ENCODE measurements around the gene POLA1.

DNA sequence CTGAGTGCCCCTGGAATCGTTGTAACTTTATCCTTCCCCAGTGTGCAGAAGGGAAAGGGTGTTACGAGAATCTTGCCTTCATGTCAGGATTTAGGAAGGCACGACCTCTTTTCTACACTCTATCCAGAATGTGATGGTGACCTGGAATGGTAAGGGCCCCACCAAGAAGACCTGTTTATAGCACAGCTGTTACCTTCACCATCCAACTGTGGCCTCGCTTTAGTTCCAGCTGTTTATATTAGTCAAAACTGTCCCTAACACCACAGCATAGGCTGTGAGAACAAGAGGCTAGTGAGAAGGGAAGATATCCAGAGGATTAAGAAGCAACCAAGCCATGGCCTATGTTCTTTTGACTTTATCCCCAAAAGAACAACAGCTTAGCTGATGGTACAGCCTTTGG lies 294.0 kb downstream of the POLA1 start:
- TF ChIP-seq, protein P1, sequence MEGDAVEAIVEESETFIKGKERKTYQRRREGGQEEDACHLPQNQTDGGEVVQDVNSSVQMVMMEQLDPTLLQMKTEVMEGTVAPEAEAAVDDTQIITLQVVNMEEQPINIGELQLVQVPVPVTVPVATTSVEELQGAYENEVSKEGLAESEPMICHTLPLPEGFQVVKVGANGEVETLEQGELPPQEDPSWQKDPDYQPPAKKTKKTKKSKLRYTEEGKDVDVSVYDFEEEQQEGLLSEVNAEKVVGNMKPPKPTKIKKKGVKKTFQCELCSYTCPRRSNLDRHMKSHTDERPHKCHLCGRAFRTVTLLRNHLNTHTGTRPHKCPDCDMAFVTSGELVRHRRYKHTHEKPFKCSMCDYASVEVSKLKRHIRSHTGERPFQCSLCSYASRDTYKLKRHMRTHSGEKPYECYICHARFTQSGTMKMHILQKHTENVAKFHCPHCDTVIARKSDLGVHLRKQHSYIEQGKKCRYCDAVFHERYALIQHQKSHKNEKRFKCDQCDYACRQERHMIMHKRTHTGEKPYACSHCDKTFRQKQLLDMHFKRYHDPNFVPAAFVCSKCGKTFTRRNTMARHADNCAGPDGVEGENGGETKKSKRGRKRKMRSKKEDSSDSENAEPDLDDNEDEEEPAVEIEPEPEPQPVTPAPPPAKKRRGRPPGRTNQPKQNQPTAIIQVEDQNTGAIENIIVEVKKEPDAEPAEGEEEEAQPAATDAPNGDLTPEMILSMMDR (IDR thresholded peaks at IDR 0.05) = no peak
- TF ChIP-seq EP300 (IDR thresholded peaks at IDR 0.05) (no peak), POLR2A (IDR thresholded peaks at IDR 0.05) (no peak)
